ENCODE data around the gene AHNAK2. TPM values are rescaled to one million over a fixed set of nuclear protein-coding genes. Genes with fewer than 3 reads are reported as not detected.

The AHNAK2 gene
- total RNA-seq, 4 donors from 2014 or later, result 147 to 313 (median 172) TPM

- no peak for TF ChIP-seq POLR2A (IDR thresholded peaks at IDR 0.05)
- TF ChIP-seq, protein P1, sequence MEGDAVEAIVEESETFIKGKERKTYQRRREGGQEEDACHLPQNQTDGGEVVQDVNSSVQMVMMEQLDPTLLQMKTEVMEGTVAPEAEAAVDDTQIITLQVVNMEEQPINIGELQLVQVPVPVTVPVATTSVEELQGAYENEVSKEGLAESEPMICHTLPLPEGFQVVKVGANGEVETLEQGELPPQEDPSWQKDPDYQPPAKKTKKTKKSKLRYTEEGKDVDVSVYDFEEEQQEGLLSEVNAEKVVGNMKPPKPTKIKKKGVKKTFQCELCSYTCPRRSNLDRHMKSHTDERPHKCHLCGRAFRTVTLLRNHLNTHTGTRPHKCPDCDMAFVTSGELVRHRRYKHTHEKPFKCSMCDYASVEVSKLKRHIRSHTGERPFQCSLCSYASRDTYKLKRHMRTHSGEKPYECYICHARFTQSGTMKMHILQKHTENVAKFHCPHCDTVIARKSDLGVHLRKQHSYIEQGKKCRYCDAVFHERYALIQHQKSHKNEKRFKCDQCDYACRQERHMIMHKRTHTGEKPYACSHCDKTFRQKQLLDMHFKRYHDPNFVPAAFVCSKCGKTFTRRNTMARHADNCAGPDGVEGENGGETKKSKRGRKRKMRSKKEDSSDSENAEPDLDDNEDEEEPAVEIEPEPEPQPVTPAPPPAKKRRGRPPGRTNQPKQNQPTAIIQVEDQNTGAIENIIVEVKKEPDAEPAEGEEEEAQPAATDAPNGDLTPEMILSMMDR (IDR thresholded peaks at IDR 0.05), result no peak
- H3K4me1 ChIP-seq, result peaks cover 0 to 4% (median 0%) of the 10 kb centered on the region in 3 donors
- no peak for DNase-seq
- H3K27me3 ChIP-seq, result peaks cover 0 to 10% (median 0%) of the 10 kb centered on the region in 4 donors
- no peaks in the 10 kb centered on the region for H3K36me3 ChIP-seq
- intact Hi-C loops (cut with DNase I), result no loop called here
- no peak overlapping the region for H3K4me3 ChIP-seq
- no peak overlapping the region for H3K27ac ChIP-seq
- 87 to 88% methylated on average over 7 of the region's 7 CpGs for WGBS, 2 donors
- no peaks in the 10 kb centered on the region for H3K9me3 ChIP-seq
Measured at GRCh38 chr14:104903990-104904389, 74.2 kb downstream of the AHNAK2 start.

GRCh38 chr14:104900639-104901512 lies 77.3 kb downstream of the AHNAK2 start:
- Histone ChIP-seq H3K27ac (no peak overlapping the region), H3K27me3 (peaks cover 0 to 5% (median 0%) of the 10 kb centered on the region in 4 donors), H3K9me3 (no peaks in the 10 kb centered on the region), H3K4me1 (peaks cover 0 to 17% (median 0%) of the 10 kb centered on the region in 3 donors), H3K4me3 (no peak overlapping the region), H3K36me3 (no peaks in the 10 kb centered on the region)
- 75 to 83% methylated on average over 12 of the region's 12 CpGs for WGBS, 2 donors
- TF ChIP-seq, protein P1 (IDR thresholded peaks at IDR 0.05), result no peak
- TF ChIP-seq POLR2A (IDR thresholded peaks at IDR 0.05), result no peak
- intact Hi-C loops (cut with DNase I), result no loop called here
- DNase-seq, result no peak

DNA sequence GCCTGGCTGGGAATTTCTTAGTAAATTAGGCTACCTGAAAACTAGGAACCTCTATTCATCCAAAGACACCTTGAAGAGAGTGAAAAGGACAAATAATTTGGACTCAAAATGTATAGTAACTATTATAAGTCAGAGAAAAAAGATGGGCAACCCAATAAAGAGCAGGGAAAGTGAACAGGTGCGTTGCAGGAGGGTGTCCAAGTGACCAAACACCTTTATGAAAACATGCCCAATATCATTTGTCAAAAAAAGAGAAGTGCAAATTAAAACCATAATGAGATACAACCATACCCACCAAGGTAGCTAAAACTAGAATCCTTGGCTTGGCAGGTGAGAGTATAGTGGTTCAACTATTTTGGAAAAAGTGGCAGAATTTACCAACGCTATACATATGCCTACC lies 78.4 kb downstream of the AHNAK2 start:
- 40 to 58% methylated on average over 2 of the region's 2 CpGs for WGBS, 2 donors
- peaks cover 0 to 28% (median 0%) of the 10 kb centered on the region in 3 donors for H3K4me1 ChIP-seq
- no peaks in the 10 kb centered on the region for H3K9me3 ChIP-seq
- H3K4me3 ChIP-seq, result no peak overlapping the region
- TF ChIP-seq, protein P1 (IDR thresholded peaks at IDR 0.05), result no peak
- TF ChIP-seq POLR2A (IDR thresholded peaks at IDR 0.05), result no peak
- intact Hi-C loops (cut with DNase I), result loop anchor here (5.0 kb wide), 1 partner anchor 148 kb away; no protein-coding TSS in a partner anchor
- DNase-seq, result no peak
- H3K36me3 ChIP-seq, result peaks cover 0 to 8% (median 0%) of the 10 kb centered on the region in 3 donors
- no peak overlapping the region for H3K27ac ChIP-seq
- peaks cover 0 to 2% (median 0%) of the 10 kb centered on the region in 4 donors for H3K27me3 ChIP-seq

DNA sequence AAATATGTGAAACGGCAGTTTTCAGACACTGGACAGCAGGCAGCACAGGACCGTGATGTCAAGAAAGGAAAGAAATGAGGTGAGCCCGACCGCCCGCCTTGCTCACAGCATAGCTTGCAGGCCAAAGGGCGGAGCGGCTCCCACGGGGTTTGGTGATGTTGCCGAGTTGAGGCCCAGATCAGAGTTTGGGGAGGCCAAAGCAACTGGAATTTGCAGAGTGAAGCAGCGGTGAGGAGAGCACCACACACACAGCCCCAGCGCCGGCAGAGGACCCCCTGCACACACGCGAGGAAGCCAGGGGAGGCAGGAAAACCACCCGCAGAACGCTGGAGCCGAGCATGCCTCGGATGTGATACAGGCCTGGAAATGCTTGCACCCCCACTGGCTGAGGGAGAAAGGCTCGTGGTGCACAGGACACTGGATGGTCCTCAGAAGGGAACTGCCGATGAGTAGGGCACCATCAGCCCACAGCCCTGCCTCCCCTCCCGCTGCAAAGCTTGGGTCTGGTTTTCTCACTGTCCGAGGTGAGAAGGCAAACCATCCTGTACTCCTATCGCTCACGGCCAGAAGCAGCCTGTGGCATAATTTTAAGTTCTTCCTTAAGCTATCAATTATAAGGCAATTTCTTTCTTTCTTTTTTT lies 79.2 kb downstream of the AHNAK2 start:
- H3K27me3 ChIP-seq, result no peaks in the 10 kb centered on the region
- no peak overlapping the region for H3K27ac ChIP-seq
- no peaks in the 10 kb centered on the region for H3K9me3 ChIP-seq
- intact Hi-C loops (cut with DNase I), result loop anchor here (5.0 kb wide), 1 partner anchor 148 kb away; no protein-coding TSS in a partner anchor
- H3K4me1 ChIP-seq, result peaks cover 0 to 32% (median 0%) of the 10 kb centered on the region in 3 donors
- TF ChIP-seq POLR2A (IDR thresholded peaks at IDR 0.05), result no peak
- TF ChIP-seq, protein P1 (IDR thresholded peaks at IDR 0.05), result no peak
- DNase-seq, result no peak
- H3K36me3 ChIP-seq, result peaks cover 0 to 16% (median 0%) of the 10 kb centered on the region in 3 donors
- H3K4me3 ChIP-seq, result no peak overlapping the region
- 78 to 80% methylated on average over 20 to 24 of the region's 24 CpGs for WGBS, 2 donors

- TF ChIP-seq, protein P1 (IDR thresholded peaks at IDR 0.05), result no peak
- TF ChIP-seq POLR2A (IDR thresholded peaks at IDR 0.05), result no peak
- H3K9me3 ChIP-seq, result no peaks in the 10 kb centered on the region
- DNase-seq, result no peak
- WGBS, 2 donors, result 64 to 90% methylated on average over 1 to 7 of the region's 7 CpGs
- intact Hi-C loops (cut with DNase I), result loop anchor here (5.0 kb wide), 1 partner anchor 149 kb away; no protein-coding TSS in a partner anchor
- H3K36me3 ChIP-seq, result peaks cover 0 to 24% (median under 1%) of the 10 kb centered on the region in 3 donors
- no peak overlapping the region for H3K4me3 ChIP-seq
- no peak overlapping the region for H3K27ac ChIP-seq
- no peaks in the 10 kb centered on the region for H3K27me3 ChIP-seq
- peaks cover 0 to 36% (median 0%) of the 10 kb centered on the region in 3 donors for H3K4me1 ChIP-seq
Measured at GRCh38 chr14:104898195-104898558, 80.0 kb downstream of the AHNAK2 start.
